KMS-11 (cell line): ENCODE data around the gene SPANXN5.
"Not testable (repeated sequence)": the region's sequence is repeated elsewhere in the genome, so short reads cannot be mapped to it uniquely, and the experiment has no call there.

Source experiments
- H2AFZ ChIP-seq: fragments of 200-600 bp; sonication (generic); 2 replicates; pipeline ENCODE4 v1.6.1; 2016; ENCODE audit warnings: antibody characterized with exemption, mixed run types, low read depth
- H3K27ac ChIP-seq: fragments of 200-600 bp; sonication (generic); 2 replicates; pipeline ENCODE4 v1.6.1; 2016; ENCODE audit warnings: mild to moderate bottlenecking, mixed run types
- H3K27me3 ChIP-seq: fragments of 200-600 bp; sonication (generic); 2 replicates; pipeline ENCODE4 v1.6.1; 2017; ENCODE audit warnings: mild to moderate bottlenecking, low read depth, mixed run types, moderate library complexity; ENCODE audit not compliant: insufficient read depth
- H3K36me3 ChIP-seq: fragments of 200-600 bp; sonication (generic); 2 replicates; pipeline ENCODE4 v1.6.1; 2017; ENCODE audit warnings: mild to moderate bottlenecking, mixed run types; ENCODE audit not compliant: insufficient read depth
- H3K4me1 ChIP-seq: fragments of 200-600 bp; sonication (generic); 2 replicates; pipeline ENCODE4 v1.6.1; 2016; ENCODE audit warnings: mild to moderate bottlenecking, low read depth, mixed run types; ENCODE audit not compliant: poor library complexity, severe bottlenecking
- H3K4me2 ChIP-seq: fragments of 200-600 bp; sonication (generic); 2 replicates; pipeline ENCODE4 v1.7.0; 2016; ENCODE audit warnings: mild to moderate bottlenecking, mixed run types
- H3K4me3 ChIP-seq: fragments of 200-600 bp; sonication (generic); IDR thresholded peaks from 2 replicates; pipeline ENCODE4 v1.6.1; 2017; ENCODE audit warnings: low read depth, low read length, mixed read lengths; ENCODE audit not compliant: insufficient read depth
- H3K79me2 ChIP-seq: fragments of 200-600 bp; sonication (generic); 2 replicates; pipeline ENCODE4 v1.6.1; 2016; ENCODE audit warnings: low read depth, mixed run types; ENCODE audit not compliant: insufficient read depth
- H3K9ac ChIP-seq: fragments of 200-600 bp; sonication (generic); 2 replicates; pipeline ENCODE4 v1.6.1; 2016; ENCODE audit warnings: mild to moderate bottlenecking, mixed run types
- H4K20me1 ChIP-seq: fragments of 200-600 bp; sonication (generic); 2 replicates; pipeline ENCODE4 v1.6.1; 2016; ENCODE audit warnings: mild to moderate bottlenecking, mixed run types; ENCODE audit not compliant: insufficient read depth
- CTCF ChIP-seq: fragments of 200-600 bp; sonication (generic); conservative IDR thresholded peaks from 2 replicates; pipeline ENCODE4 v1.6.1; 2017; ENCODE audit warnings: low read depth, mild to moderate bottlenecking, antibody characterized with exemption, low read length, moderate library complexity, mixed read lengths

Gene SPANXN5

GRCh38 chrX:52797327-52797726 lies at the start of gene SPANXN5:
Gene SPANXN5, minus strand, starts transcription at chrX:52797427. Its CDS starts 79 bp downstream, at chrX:52797348.
- not testable (repeated sequence) for H3K27me3 ChIP-seq, H3K4me2 ChIP-seq, H3K9ac ChIP-seq, H3K79me2 ChIP-seq, H3K36me3 ChIP-seq, H3K4me3 ChIP-seq, H4K20me1 ChIP-seq, H3K4me1 ChIP-seq, H3K27ac ChIP-seq, H2AFZ ChIP-seq

GRCh38 chrX:52843619-52844018 lies 46.4 kb upstream of the SPANXN5 start:
- H3K27me3 ChIP-seq, H4K20me1 ChIP-seq, H2AFZ ChIP-seq, H3K4me1 ChIP-seq, H3K4me3 ChIP-seq, H3K36me3 ChIP-seq, H3K9ac ChIP-seq, H3K4me2 ChIP-seq, H3K79me2 ChIP-seq, H3K27ac ChIP-seq: not testable (repeated sequence)

- TF ChIP-seq CTCF = no peak
- no peak overlapping the region for H3K9ac ChIP-seq
- no peak overlapping the region for H3K4me2 ChIP-seq
- no peaks in the 10 kb centered on the region for H3K4me1 ChIP-seq
- no peaks in the 10 kb centered on the region for H3K27me3 ChIP-seq
- no peaks in the 10 kb centered on the region for H4K20me1 ChIP-seq
- H3K79me2 ChIP-seq = no peaks in the 10 kb centered on the region
- no peak overlapping the region for H3K27ac ChIP-seq
- H3K4me3 ChIP-seq = no peak overlapping the region
- no peaks in the 10 kb centered on the region for H3K36me3 ChIP-seq
- no peak overlapping the region for H2AFZ ChIP-seq
Measured at GRCh38 chrX:52839137-52839536, 41.9 kb upstream of the SPANXN5 start.

- no peaks in the 10 kb centered on the region for H4K20me1 ChIP-seq
- no peaks in the 10 kb centered on the region for H3K79me2 ChIP-seq
- no peak for TF ChIP-seq CTCF
- H3K27me3 ChIP-seq = no peaks in the 10 kb centered on the region
- H3K4me3 ChIP-seq = no peak overlapping the region
- H3K27ac ChIP-seq = no peak overlapping the region
- no peaks in the 10 kb centered on the region for H3K36me3 ChIP-seq
- no peaks in the 10 kb centered on the region for H3K4me1 ChIP-seq
- no peak overlapping the region for H2AFZ ChIP-seq
- H3K9ac ChIP-seq = no peak overlapping the region
- H3K4me2 ChIP-seq = no peak overlapping the region
Measured at GRCh38 chrX:52830551-52830950, 33.3 kb upstream of the SPANXN5 start.

GRCh38 chrX:52824608-52825007 lies 27.4 kb upstream of the SPANXN5 start:
- no peak overlapping the region for H3K4me3 ChIP-seq
- no peaks in the 10 kb centered on the region for H3K79me2 ChIP-seq
- H4K20me1 ChIP-seq = no peaks in the 10 kb centered on the region
- H3K9ac ChIP-seq = no peak overlapping the region
- no peaks in the 10 kb centered on the region for H3K36me3 ChIP-seq
- no peak overlapping the region for H3K27ac ChIP-seq
- H3K4me2 ChIP-seq = no peak overlapping the region
- H3K27me3 ChIP-seq = no peaks in the 10 kb centered on the region
- no peak overlapping the region for H2AFZ ChIP-seq
- H3K4me1 ChIP-seq = no peaks in the 10 kb centered on the region
- TF ChIP-seq CTCF = no peak
